OCI-LY3 (cell line): ENCODE measurements around the gene CAPNS1.

ENCODE experiments used
- H2AFZ ChIP-seq: fragments of 200-600, 300-600 bp; shearing (Covaris generic); 2 replicates; pipeline ENCODE4 v1.6.0; 2014; ENCODE audit warnings: antibody characterized with exemption, low read depth, low read length
- H3K27ac ChIP-seq: fragments of 200-600, 300-600 bp; sonication (generic); 2 replicates; pipeline ENCODE4 v1.5.1; 2014; ENCODE audit warnings: mild to moderate bottlenecking, low read length, moderate library complexity, mixed read lengths
- H3K27me3 ChIP-seq: fragments of 200-600, 300-600 bp; sonication (generic); 2 replicates; pipeline ENCODE4 v1.6.1; 2014; ENCODE audit warnings: low read depth, low read length, mixed read lengths
- H3K36me3 ChIP-seq: fragments of 200-600, 300-600 bp; sonication (generic); replicated peaks from 2 replicates; pipeline ENCODE3; 2014; ENCODE audit warnings: low read depth, low read length, mixed read lengths
- H3K4me1 ChIP-seq: fragments of 300-600, 200-600 bp; sonication (generic); 2 replicates; pipeline ENCODE4 v1.6.1; 2014; ENCODE audit warnings: low read length, mixed read lengths
- H3K4me2 ChIP-seq: fragments of 200-600, 300-600 bp; sonication (generic); 2 replicates; pipeline ENCODE4 v1.6.1; 2014; ENCODE audit warnings: low read length, mixed read lengths
- H3K4me3 ChIP-seq: fragments of 300-600, 200-600 bp; sonication (generic); 2 replicates; pipeline ENCODE4 v1.5.1; 2014; ENCODE audit warnings: antibody characterized with exemption, mild to moderate bottlenecking, low read length, moderate library complexity
- H3K79me2 ChIP-seq: fragments of 300-600, 200-600 bp; shearing (Covaris generic); 2 replicates; pipeline ENCODE4 v1.6.1; 2014; ENCODE audit warnings: mild to moderate bottlenecking, low read length, mixed read lengths
- H3K9ac ChIP-seq: fragments of 300-600, 200-600 bp; shearing (Covaris generic); 2 replicates; pipeline ENCODE4 v1.6.0; 2014; ENCODE audit warnings: mild to moderate bottlenecking, low read length, moderate library complexity
- H3K9me3 ChIP-seq: fragments of 200-600, 300-600 bp; shearing (Covaris generic); 2 replicates; pipeline ENCODE4 v1.6.1; 2014; ENCODE audit warnings: low read length, mixed read lengths; ENCODE audit not compliant: insufficient read depth
- H4K20me1 ChIP-seq: fragments of 200-600, 300-600 bp; sonication (generic); 2 replicates; pipeline ENCODE4 v1.6.1; 2016; ENCODE audit warnings: low read length, mixed read lengths; ENCODE audit not compliant: insufficient read depth
- EZH2phosphoT487 ChIP-seq: fragments of 200-600 bp; shearing (Covaris generic); IDR thresholded peaks from 2 replicates; pipeline ENCODE4 v1.6.1; 2018; ENCODE audit warnings: antibody characterized with exemption, mixed run types, low read depth
- TF ChIP-seq, protein P1 (sequence below): fragments of 200-600, 300-600 bp; sonication (generic); IDR thresholded peaks from 2 replicates; pipeline ENCODE4 v1.5.1; 2014; ENCODE audit warnings: antibody characterized with exemption, low read length, low read depth

The CAPNS1 gene

GRCh38 chr19:36139473-36140303 is at the start of gene CAPNS1:
Gene CAPNS1, plus strand, starts transcription at chr19:36140066. Its CDS starts 946 bp downstream, at chr19:36141012.
- peak within 1 kb of the TSS; percentile 64; the same call in 1 of the 2 replicates for H2AFZ ChIP-seq
- peak within 1 kb of the TSS; percentile 98 for H3K9ac ChIP-seq
- peaks cover 22% of the 10 kb centered on the region for H3K4me1 ChIP-seq
- peak within 1 kb of the TSS; percentile 94 for H3K4me3 ChIP-seq
- no peaks in the 10 kb centered on the region for H3K27me3 ChIP-seq
- peaks cover 10% of the 10 kb centered on the region for H4K20me1 ChIP-seq
- peaks cover 20% of the 10 kb centered on the region for H3K36me3 ChIP-seq
- peaks cover 19% of the 10 kb centered on the region for H3K79me2 ChIP-seq
- no peaks in the 10 kb centered on the region for H3K9me3 ChIP-seq
- H3K27ac ChIP-seq, result peak within 1 kb of the TSS; percentile 88
- TF ChIP-seq, protein P1, sequence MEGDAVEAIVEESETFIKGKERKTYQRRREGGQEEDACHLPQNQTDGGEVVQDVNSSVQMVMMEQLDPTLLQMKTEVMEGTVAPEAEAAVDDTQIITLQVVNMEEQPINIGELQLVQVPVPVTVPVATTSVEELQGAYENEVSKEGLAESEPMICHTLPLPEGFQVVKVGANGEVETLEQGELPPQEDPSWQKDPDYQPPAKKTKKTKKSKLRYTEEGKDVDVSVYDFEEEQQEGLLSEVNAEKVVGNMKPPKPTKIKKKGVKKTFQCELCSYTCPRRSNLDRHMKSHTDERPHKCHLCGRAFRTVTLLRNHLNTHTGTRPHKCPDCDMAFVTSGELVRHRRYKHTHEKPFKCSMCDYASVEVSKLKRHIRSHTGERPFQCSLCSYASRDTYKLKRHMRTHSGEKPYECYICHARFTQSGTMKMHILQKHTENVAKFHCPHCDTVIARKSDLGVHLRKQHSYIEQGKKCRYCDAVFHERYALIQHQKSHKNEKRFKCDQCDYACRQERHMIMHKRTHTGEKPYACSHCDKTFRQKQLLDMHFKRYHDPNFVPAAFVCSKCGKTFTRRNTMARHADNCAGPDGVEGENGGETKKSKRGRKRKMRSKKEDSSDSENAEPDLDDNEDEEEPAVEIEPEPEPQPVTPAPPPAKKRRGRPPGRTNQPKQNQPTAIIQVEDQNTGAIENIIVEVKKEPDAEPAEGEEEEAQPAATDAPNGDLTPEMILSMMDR, result peak; percentile 17; the same call in 1 of the 2 replicates
- no peak for TF ChIP-seq EZH2phosphoT487
- peak within 1 kb of the TSS; percentile 75 for H3K4me2 ChIP-seq

DNA sequence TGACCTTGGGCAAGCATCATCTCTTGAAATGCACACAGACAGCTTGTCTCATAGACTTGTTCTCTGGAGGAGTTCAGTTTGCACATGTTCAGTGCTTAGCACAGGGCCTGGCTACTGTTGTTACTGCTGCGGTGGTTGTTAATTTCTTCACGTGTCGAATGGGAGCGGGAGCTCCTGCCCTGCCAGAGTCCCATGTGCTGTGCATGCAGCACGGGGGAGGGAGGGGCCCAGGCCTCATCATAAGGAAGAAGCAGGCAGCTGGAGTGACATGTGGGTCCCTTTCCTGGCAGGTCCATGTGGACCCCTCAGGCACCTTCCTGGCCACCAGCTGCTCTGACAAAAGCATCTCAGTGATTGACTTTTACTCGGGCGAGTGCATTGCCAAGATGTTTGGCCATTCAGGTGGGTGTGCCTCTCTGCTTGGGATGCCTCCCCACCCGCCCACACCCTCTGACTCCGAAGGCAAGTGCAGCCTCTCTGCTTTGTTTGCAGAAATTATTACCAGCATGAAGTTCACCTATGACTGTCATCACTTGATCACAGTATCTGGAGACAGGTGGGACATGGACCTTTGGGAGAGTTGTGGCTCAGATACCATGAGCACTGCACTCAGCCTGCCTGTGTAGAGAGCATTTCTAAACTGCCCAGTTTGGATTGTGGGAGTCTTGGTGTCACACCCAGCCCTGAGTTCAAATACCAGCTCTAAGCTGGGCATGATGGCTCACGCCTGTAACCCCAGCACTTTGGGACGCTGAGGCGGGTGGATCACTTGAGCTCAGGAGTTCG is 48.8 kb upstream of the CAPNS1 start:
- Histone ChIP-seq H3K4me3 (no peak overlapping the region), H2AFZ (no peak overlapping the region), H3K79me2 (no peaks in the 10 kb centered on the region), H3K36me3 (peaks cover 32% of the 10 kb centered on the region), H3K9ac (no peak overlapping the region), H3K27ac (no peak overlapping the region), H3K9me3 (no peaks in the 10 kb centered on the region), H3K4me2 (no peak overlapping the region), H3K27me3 (no peaks in the 10 kb centered on the region), H3K4me1 (no peaks in the 10 kb centered on the region), H4K20me1 (no peaks in the 10 kb centered on the region)
- TF ChIP-seq, protein P1, result no peak
- TF ChIP-seq EZH2phosphoT487, result no peak

DNA sequence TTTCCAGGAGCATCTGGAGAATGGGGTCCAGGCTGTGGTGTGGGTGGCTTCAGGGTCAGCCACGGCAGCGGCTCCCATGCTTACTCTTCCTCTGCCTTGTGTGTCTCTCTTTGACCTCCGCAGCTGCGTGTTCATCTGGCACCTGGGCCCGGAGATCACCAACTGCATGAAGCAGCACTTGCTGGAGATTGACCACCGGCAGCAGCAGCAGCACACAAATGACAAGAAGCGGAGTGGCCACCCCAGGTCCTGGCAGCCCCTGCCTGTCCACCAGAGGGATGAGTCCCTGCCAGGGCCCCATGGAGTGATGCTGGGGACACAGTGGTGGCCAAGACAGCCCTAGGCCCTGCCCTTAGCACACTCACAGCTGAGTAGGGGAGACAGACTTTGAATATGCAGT is 47.3 kb upstream of the CAPNS1 start:
- no peaks in the 10 kb centered on the region for H3K79me2 ChIP-seq
- peaks cover 28% of the 10 kb centered on the region for H3K36me3 ChIP-seq

More for the DNA sequence above, 47.3 kb upstream of the CAPNS1 start:
- Histone ChIP-seq H4K20me1 (no peaks in the 10 kb centered on the region), H3K9ac (no peak overlapping the region), H3K4me2 (no peak overlapping the region), H3K4me3 (no peak overlapping the region), H3K9me3 (no peaks in the 10 kb centered on the region), H3K4me1 (no peaks in the 10 kb centered on the region), H2AFZ (no peak overlapping the region), H3K27me3 (no peaks in the 10 kb centered on the region), H3K27ac (no peak overlapping the region)
- TF ChIP-seq, protein P1, result no peak
- TF ChIP-seq EZH2phosphoT487, result no peak
